ENCODE data around the gene SFXN2.

GRCh38 chr10:102731222-102731800 lies 16.9 kb downstream of the SFXN2 start:
- TF ChIP-seq POLR2AphosphoS5 (IDR thresholded peaks at IDR 0.05; ENCODE audit: low read depth, low read length), result no peak
- no peak for TF ChIP-seq POLR2A (IDR thresholded peaks at IDR 0.05; ENCODE audit: low read depth, low read length)
- TF ChIP-seq TAF1 (IDR thresholded peaks at IDR 0.05; ENCODE audit: borderline replicate concordance, low read depth, low read length), result no peak

All from GM12892 (cell line).